ENCODE results near the gene C4A.
"Not testable (repeated sequence)": the region's sequence is repeated elsewhere in the genome, so short reads cannot be mapped to it uniquely, and the experiment has no call there.

C4A gene

GRCh38 chr6:31981744-31982143 is at the start of gene C4A:
Gene C4A (plus strand): TSS chr6:31982057. CDS start chr6:31982108, 51 bp downstream.
- DNase-seq (ENCODE audit: low read depth in 2 of 2): not testable (repeated sequence)

DNA sequence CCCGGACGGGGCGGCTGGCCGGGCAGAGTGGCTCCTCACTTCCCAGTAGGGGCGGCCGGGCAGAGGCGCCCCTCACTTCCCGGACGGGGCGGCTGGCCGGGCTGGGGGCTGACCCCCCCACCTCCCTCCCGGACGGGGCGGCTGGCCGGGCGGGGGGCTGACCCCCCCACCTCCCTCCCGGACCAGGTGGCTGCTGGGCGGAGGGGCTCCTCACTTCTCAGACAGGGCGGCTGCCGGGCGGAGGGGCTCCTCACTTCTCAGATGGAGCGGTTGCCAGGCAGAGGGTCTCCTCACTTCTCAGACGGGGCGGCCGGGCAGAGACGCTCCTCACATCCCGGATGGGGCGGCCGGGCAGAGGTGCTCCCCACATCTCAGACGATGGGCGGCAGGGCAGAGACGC is 49.7 kb upstream of the C4A start:
- DNase-seq (ENCODE audit: low read depth in 2 of 2): not testable (repeated sequence)

GRCh38 chr6:31933537-31933936 is 48.3 kb upstream of the C4A start:
- no peak for DNase-seq (ENCODE audit: low read depth in 2 of 2)

- DNase-seq (ENCODE audit: low read depth in 2 of 2): no peak
Measured at GRCh38 chr6:31935021-31935420, 46.8 kb upstream of the C4A start.

GRCh38 chr6:31935823-31936222 is 46.0 kb upstream of the C4A start:
- no peak for DNase-seq (ENCODE audit: low read depth in 2 of 2)

DNA sequence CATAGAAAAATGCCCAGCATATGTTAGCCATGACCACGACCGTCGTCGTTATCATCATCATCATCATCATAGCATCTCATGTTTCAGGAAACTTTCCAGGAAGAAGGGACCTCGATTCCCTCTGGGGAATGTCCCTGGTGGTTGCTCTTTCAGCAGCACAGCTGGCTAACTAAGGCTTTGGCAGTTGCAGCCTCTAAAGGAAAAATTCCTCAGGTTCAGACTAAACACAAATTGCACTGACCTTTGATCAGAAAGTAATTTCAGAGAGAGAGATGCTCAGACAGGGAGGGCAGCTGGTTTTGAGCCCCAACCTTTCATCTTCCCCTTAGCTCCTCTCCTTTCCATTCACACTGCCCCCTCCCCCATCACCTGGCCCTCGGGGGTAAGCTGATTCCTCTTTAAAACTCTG is 41.6 kb upstream of the C4A start:
- no peak for DNase-seq (ENCODE audit: low read depth in 2 of 2)

- DNase-seq (ENCODE audit: low read depth in 2 of 2): no peak
Measured at GRCh38 chr6:31943742-31944141, 38.1 kb upstream of the C4A start.

DNA sequence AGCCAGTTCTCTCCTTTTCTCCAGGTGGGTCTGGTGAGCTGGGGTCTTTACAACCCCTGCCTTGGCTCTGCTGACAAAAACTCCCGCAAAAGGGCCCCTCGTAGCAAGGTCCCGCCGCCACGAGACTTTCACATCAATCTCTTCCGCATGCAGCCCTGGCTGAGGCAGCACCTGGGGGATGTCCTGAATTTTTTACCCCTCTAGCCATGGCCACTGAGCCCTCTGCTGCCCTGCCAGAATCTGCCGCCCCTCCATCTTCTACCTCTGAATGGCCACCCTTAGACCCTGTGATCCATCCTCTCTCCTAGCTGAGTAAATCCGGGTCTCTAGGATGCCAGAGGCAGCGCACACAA is 36.7 kb upstream of the C4A start:
- DNase-seq (ENCODE audit: low read depth in 2 of 2): no peak

GRCh38 chr6:31945507-31946369 is 36.1 kb upstream of the C4A start, which contains the start of gene CFB:
Gene CFB (plus strand): TSS chr6:31946095. CDS start chr6:31946222, 127 bp downstream.
- no peak for DNase-seq (ENCODE audit: low read depth in 2 of 2)

DNA sequence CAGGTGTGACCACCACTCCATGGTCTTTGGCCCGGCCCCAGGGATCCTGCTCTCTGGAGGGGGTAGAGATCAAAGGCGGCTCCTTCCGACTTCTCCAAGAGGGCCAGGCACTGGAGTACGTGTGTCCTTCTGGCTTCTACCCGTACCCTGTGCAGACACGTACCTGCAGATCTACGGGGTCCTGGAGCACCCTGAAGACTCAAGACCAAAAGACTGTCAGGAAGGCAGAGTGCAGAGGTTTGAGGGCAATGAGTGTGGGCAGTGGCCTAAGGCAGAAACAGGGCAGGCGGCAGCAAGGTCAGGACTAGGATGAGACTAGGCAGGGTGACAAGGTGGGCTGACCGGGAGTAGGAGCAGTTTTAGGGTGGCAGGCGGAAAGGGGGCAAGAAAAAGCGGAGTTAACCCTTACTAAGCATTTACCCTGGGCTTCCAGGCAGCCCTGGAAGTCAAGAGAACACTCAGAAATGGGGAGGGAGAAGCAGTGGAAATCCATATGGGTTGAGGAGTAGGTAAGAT is 35.4 kb upstream of the C4A start:
- no peak for DNase-seq (ENCODE audit: low read depth in 2 of 2)

- no peak for DNase-seq (ENCODE audit: low read depth in 2 of 2)
Measured at GRCh38 chr6:31947070-31947675, 34.7 kb upstream of the C4A start.

GRCh38 chr6:31947864-31948263 is 34.0 kb upstream of the C4A start:
- no peak for DNase-seq (ENCODE audit: low read depth in 2 of 2)

- DNase-seq (ENCODE audit: low read depth in 2 of 2): no peak
Measured at GRCh38 chr6:31948306-31948705, 33.6 kb upstream of the C4A start.

- no peak for DNase-seq (ENCODE audit: low read depth in 2 of 2)
Measured at GRCh38 chr6:31948753-31949413, 33.0 kb upstream of the C4A start.

DNA sequence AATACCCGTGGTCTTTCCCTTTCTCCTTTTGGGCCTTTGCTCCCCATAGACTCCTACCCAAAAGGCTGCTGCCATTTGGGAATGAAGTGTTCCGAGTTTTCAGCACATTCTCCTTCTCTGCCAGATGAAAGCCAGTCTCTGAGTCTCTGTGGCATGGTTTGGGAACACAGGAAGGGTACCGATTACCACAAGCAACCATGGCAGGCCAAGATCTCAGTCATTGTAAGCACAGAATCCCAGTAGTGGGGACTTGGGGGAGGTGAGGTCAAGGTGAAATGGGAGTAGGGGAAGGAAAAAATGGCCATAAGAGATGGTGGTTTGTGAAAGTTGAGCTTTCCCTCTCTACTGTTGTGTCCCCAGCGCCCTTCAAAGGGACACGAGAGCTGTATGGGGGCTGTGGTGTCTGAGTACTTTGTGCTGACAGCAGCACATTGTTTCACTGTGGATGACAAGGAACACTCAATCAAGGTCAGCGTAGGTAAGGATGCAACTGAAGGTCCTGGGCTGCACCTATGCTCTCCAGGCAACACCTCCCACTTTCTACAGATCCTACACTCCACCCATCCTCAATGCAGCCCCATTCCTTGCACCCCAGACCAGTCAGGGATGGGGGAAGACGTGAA is 31.8 kb upstream of the C4A start:
- DNase-seq (ENCODE audit: low read depth in 2 of 2): no peak

- peak in 1 of 2 donors; percentile 37 for DNase-seq (ENCODE audit: low read depth in 2 of 2)
Measured at GRCh38 chr6:31952140-31952805, 29.6 kb upstream of the C4A start.

- DNase-seq (ENCODE audit: low read depth in 2 of 2): no peak
Measured at GRCh38 chr6:31952890-31953289, 29.0 kb upstream of the C4A start.

DNA sequence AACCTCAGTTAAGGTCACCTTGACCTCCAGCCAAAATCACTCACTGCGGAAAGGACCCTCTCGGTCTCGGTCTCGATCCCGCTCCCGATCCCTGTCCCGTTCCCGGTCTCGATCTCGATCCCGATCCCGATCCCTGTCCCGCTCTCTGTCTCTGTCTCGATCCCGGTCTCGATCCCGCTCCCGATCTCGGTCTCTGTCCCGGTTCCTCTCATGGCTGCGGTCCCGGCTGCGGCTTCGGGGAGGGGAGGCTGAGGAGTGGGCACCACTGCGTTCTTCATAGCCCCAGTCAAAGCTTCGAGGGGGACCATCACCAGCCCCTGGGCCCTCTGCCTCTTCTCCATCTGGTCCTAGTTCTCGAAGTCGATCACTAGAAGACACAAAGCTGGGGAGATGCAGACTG is 27.3 kb upstream of the C4A start:
- DNase-seq (ENCODE audit: low read depth in 2 of 2): no peak

DNA sequence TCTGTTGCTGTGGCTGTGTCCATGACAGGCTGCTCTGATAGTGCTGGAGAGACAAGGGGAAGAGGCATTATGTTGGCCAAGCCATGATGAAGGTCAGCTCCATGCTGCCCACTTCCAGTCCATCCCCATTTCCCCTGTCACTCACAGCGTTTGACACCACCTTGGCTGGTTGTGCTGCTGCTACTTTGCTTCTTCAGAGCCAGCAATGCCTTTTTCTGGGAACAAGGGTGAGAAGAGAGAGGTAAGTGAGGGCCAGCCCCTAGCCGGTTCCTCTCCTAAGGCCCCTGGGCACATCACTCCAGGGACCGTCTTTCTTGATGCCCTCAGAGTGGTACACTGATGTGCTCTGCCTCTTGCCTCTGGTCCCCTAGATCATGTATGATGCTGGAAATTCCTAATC is 25.1 kb upstream of the C4A start:
- no peak for DNase-seq (ENCODE audit: low read depth in 2 of 2)

GRCh38 chr6:31958412-31958740 is 23.5 kb upstream of the C4A start:
- DNase-seq (ENCODE audit: low read depth in 2 of 2): no peak

Measured in stimulated activated CD8-positive, alpha-beta memory T cell treated with anti-CD3 and anti-CD28 coated beads, Interleukin-2, amount 100 ng/mL, for 48 hours (primary cell).